Gastroesophageal sphincter (tissue), 3 donors: Measurements from ENCODE around the gene CNTNAP2.

ENCODE experiments used
- POLR2AphosphoS5 ChIP-seq: sonication (generic); formaldehyde crosslinking; IDR thresholded peaks from one replicate; pipeline ENCODE4 v1.6.1; 2017; ENCODE audit warnings: antibody characterized with exemption
- TF ChIP-seq, protein P1 (sequence below), 4 experiments: fragments of 200-600 bp in 2 of 4; fragments of 450-650 bp in 2 of 4; sonication (generic) in 1 of 4; IDR thresholded peaks; one replicate each; pipeline ENCODE4 v1.5.1; 2017 to 2019; ENCODE audit warnings: antibody characterized with exemption in 4 of 4, mild to moderate bottlenecking in 2 of 4, moderate library complexity in 2 of 4

DNA sequence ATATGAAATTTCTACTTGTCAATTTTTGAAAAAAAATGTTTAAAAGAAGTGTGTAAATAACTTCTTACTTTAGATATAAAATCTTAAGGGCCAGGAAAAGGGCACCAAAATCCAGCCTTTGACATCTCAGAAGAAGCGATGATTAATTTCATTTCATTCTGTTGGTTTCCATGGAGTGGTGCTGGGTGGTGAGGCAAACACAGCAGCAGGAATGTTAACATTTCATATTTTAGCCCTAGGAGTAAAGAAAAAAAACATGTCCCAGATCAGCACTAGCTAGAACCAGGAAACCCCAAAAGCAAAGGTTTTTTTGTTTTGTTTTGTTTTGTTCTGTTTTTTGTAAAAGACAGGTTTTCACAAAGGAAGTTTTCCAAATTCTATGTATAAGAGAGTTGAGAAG lies 2175.2 kb downstream of the CNTNAP2 start:
- TF ChIP-seq, protein P1, sequence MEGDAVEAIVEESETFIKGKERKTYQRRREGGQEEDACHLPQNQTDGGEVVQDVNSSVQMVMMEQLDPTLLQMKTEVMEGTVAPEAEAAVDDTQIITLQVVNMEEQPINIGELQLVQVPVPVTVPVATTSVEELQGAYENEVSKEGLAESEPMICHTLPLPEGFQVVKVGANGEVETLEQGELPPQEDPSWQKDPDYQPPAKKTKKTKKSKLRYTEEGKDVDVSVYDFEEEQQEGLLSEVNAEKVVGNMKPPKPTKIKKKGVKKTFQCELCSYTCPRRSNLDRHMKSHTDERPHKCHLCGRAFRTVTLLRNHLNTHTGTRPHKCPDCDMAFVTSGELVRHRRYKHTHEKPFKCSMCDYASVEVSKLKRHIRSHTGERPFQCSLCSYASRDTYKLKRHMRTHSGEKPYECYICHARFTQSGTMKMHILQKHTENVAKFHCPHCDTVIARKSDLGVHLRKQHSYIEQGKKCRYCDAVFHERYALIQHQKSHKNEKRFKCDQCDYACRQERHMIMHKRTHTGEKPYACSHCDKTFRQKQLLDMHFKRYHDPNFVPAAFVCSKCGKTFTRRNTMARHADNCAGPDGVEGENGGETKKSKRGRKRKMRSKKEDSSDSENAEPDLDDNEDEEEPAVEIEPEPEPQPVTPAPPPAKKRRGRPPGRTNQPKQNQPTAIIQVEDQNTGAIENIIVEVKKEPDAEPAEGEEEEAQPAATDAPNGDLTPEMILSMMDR (IDR thresholded peaks at IDR 0.05), result no peak
- no peak for TF ChIP-seq POLR2AphosphoS5
